ENCODE measurements around the gene CACNG4.

CACNG4 gene

GRCh38 chr17:67059372-67059771, 94.9 kb downstream of the CACNG4 start:
- DNase-seq: no peak
- TF ChIP-seq, protein P1, sequence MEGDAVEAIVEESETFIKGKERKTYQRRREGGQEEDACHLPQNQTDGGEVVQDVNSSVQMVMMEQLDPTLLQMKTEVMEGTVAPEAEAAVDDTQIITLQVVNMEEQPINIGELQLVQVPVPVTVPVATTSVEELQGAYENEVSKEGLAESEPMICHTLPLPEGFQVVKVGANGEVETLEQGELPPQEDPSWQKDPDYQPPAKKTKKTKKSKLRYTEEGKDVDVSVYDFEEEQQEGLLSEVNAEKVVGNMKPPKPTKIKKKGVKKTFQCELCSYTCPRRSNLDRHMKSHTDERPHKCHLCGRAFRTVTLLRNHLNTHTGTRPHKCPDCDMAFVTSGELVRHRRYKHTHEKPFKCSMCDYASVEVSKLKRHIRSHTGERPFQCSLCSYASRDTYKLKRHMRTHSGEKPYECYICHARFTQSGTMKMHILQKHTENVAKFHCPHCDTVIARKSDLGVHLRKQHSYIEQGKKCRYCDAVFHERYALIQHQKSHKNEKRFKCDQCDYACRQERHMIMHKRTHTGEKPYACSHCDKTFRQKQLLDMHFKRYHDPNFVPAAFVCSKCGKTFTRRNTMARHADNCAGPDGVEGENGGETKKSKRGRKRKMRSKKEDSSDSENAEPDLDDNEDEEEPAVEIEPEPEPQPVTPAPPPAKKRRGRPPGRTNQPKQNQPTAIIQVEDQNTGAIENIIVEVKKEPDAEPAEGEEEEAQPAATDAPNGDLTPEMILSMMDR (IDR thresholded peaks at IDR 0.05; ENCODE audit: low read depth, low read length): no peak
- no peaks in the 10 kb centered on the region for H3K36me3 ChIP-seq
- no peak overlapping the region for H3K4me3 ChIP-seq (ENCODE audit: low read depth, low read length)
- no peaks in the 10 kb centered on the region for H3K9me3 ChIP-seq
- no peaks in the 10 kb centered on the region for H3K4me1 ChIP-seq
- H3K27me3 ChIP-seq: no peaks in the 10 kb centered on the region

- no peaks in the 10 kb centered on the region for H3K27me3 ChIP-seq
- no peaks in the 10 kb centered on the region for H3K9me3 ChIP-seq
- no peaks in the 10 kb centered on the region for H3K36me3 ChIP-seq
- TF ChIP-seq, protein P1 (IDR thresholded peaks at IDR 0.05; ENCODE audit: low read depth, low read length): no peak
- H3K4me1 ChIP-seq: no peaks in the 10 kb centered on the region
- no peak for DNase-seq
- H3K4me3 ChIP-seq (ENCODE audit: low read depth, low read length): no peak overlapping the region
These were observed 98.6 kb downstream of the CACNG4 start for GRCh38 chr17:67063141-67063540.

DNA sequence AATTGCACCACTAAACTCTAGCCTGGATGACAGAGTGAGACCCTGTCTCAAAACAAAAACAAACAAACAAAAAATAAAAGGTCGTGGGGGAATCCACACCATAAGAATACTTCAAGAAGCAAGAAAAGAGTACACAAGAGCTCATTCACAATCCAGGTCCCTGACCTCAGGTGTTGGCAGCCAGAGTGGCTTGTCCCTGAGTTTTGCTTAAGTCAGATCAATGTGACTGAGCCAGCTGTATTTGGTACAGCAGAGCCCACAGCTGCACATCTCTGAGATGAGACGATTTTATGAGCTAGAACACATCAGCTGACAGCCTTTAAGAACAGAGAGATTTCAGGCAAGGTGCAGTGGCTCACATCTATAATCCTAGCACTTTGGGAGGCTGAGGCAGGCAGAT, 102.2 kb downstream of the CACNG4 start:
- H3K36me3 ChIP-seq: no peaks in the 10 kb centered on the region
- H3K27me3 ChIP-seq: no peaks in the 10 kb centered on the region
- TF ChIP-seq, protein P1 (IDR thresholded peaks at IDR 0.05; ENCODE audit: low read depth, low read length): no peak
- DNase-seq: no peak
- H3K4me1 ChIP-seq: no peaks in the 10 kb centered on the region; the same call in 1 of the 2 replicates
- no peak overlapping the region for H3K4me3 ChIP-seq (ENCODE audit: low read depth, low read length)
- no peaks in the 10 kb centered on the region for H3K9me3 ChIP-seq

DNA sequence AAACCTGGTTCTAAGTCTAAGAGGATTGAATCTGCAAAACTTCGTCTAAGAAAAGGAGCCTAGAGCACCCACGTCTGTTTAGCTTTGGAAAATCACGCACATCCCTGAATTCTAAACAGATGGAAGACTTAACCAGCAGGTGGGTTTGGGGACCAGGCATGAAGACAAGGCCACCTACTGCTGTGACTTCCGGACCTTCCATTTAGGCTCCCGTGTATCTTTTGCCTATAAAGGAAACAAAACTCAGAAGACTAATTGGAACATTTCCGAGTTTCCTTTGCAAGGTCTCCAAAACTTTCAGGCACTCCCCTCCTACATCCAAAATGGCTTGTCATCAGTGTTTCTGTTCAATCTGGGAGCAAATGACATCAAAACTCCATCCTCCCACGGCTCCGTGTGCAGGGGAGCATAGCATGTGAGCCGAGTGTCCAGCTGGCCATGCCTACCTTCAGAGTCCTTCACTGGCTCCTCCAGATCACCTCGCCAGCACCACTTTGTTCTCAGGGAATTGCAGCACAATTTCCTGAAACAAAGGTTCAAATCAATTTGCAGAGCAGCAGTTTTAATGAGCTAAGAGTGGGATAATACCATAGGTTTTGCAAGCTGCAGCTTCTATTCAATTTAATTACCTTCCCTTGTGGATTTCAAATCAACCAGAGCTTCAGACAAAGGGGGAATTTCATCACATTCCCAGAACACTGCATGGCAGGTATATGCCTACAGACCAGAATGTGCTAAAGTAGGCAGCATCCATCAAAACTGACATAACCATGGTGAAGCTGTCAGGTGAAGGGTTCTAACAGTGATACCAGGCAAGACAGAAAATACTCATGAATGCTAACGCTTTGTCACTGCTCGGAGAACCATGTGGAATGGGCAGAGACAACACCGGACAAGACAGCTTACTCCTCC, 103.3 kb downstream of the CACNG4 start:
- no peaks in the 10 kb centered on the region for H3K9me3 ChIP-seq
- no peak overlapping the region for H3K4me3 ChIP-seq (ENCODE audit: low read depth, low read length)
- no peak for DNase-seq
- no peaks in the 10 kb centered on the region for H3K36me3 ChIP-seq
- TF ChIP-seq, protein P1 (IDR thresholded peaks at IDR 0.05; ENCODE audit: low read depth, low read length): no peak
- no peaks in the 10 kb centered on the region; the same call in 1 of the 2 replicates for H3K4me1 ChIP-seq
- H3K27me3 ChIP-seq: no peaks in the 10 kb centered on the region

- TF ChIP-seq, protein P1 (IDR thresholded peaks at IDR 0.05; ENCODE audit: low read depth, low read length): no peak
- Histone ChIP-seq H3K36me3 (no peaks in the 10 kb centered on the region), H3K4me1 (no peaks in the 10 kb centered on the region; the same call in 1 of the 2 replicates), H3K9me3 (no peaks in the 10 kb centered on the region), H3K27me3 (no peaks in the 10 kb centered on the region), H3K4me3 (ENCODE audit: low read depth, low read length) (no peak overlapping the region)
- DNase-seq: no peak
These were observed 104.5 kb downstream of the CACNG4 start for GRCh38 chr17:67068999-67069398.

GRCh38 chr17:67069603-67070136, 105.2 kb downstream of the CACNG4 start:
- H3K4me1 ChIP-seq: no peaks in the 10 kb centered on the region; the same call in 1 of the 2 replicates
- H3K4me3 ChIP-seq (ENCODE audit: low read depth, low read length): no peak overlapping the region
- no peaks in the 10 kb centered on the region for H3K9me3 ChIP-seq
- DNase-seq: no peak
- H3K36me3 ChIP-seq: no peaks in the 10 kb centered on the region
- TF ChIP-seq, protein P1 (IDR thresholded peaks at IDR 0.05; ENCODE audit: low read depth, low read length): no peak
- no peaks in the 10 kb centered on the region for H3K27me3 ChIP-seq

Data from BE2C (cell line).